ENCODE results near the gene SLC37A2. TPM values are rescaled to one million over a fixed set of nuclear protein-coding genes. Genes with fewer than 3 reads are reported as not detected.

The SLC37A2 gene
- total RNA-seq, 1 donor from 2014 or later = 0.51 TPM

DNA sequence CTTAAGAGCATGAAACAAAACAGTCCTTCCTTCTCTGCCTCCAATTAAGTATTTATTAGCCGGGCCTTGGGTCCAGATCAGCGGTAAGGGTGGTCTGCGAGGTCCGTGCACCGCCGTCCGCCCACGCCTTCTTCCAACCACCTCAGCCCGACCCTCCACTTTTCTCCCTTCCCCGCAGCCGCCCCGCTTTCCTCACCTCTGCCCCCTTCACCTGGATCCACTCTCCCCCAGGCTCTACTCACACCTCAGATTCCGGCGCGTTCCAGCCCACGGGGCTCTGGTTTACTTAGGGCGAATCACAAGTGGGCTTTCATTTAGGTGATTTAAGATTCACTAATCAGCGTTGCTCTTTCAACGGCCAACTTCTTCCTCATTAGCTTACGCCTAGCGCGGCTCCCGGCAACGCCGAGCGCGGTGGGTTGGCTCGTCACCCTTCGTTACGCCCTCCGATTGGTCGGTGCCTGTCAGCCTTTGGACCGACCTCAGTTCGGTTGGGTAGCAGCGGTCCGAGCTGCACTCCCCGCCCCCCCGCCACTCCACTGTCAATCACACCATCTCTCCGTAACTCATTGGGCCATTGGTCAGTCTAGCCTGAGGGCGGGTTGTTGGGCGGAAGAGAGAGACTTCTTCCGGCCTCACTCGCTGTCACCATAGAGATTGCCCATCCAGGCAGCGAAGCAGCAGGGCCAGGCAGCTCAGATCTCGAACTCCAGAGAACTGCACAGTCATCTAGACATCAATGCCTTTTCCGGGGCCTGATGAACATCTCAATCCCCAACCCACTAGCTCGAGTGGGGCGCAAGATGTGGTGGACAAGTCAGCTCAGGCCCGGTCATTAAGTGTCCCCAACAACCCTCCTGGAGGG lies 48.5 kb downstream of the SLC37A2 start, which contains the start of gene TMEM218:
TSS of gene TMEM218 (minus strand) at position 284 of the 865 bp plus-strand sequence. CDS start 9,385 bp downstream, outside the sequence.
- DNase-seq = peak; percentile 100

DNA sequence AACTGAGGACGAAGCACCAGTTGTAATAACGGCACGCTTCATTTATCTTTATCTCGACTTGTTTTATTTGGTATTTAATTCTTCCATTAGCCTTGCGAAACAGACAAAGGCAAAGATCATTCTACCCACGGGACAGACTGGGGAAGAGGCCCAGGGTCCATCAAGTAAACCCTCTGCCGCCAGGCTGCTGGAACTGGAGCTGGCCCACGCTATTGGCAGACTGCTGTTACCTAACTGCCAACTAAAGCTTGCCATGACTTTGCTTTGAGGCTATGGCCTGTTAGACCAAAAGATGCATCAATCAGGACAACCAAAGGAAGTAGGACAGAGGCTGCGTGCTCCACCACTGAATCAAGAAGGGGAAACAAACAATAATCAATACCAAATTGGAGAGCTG lies 49.1 kb downstream of the SLC37A2 start:
- no peak for DNase-seq

DNA sequence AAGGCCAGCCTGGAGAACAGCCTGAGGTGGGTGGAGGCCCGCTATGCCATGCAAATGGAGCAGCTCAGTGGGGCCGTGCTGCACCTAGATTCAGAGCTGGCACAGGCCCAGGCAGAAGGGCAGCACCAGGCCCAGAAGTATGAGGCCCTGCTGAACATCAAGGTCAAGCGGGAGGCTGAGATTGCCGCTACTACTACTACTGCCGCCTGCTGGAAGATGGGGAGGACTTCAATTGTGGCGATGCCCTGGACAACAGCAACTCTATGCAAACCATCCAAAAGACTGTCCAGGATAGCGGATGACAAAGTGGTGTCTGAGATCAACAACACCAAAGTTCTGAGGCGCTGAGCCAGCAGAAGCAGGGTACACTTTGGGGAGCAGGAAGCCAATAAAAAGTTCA lies 51.4 kb downstream of the SLC37A2 start:
- DNase-seq = peak; percentile 19

DNA sequence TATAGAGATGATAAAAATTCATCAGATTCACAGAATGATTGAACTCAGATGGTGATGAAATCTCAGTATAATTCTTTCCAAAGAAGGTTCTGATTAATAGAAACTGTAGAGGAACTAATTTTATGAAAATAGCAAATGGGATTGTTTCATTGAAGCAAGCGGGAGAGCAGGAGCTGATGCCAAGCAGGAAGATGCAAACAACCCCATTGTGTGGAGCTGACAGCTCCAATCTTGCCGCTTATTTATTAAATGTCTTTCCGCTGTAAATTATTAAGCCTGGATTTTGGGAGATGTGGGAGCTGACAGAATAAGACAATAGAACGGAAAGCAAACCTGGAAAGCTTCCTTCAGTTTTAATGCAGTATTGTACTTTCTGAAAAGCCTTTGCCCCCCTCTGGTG lies 54.3 kb downstream of the SLC37A2 start:
- peak; percentile 5 for DNase-seq

DNA sequence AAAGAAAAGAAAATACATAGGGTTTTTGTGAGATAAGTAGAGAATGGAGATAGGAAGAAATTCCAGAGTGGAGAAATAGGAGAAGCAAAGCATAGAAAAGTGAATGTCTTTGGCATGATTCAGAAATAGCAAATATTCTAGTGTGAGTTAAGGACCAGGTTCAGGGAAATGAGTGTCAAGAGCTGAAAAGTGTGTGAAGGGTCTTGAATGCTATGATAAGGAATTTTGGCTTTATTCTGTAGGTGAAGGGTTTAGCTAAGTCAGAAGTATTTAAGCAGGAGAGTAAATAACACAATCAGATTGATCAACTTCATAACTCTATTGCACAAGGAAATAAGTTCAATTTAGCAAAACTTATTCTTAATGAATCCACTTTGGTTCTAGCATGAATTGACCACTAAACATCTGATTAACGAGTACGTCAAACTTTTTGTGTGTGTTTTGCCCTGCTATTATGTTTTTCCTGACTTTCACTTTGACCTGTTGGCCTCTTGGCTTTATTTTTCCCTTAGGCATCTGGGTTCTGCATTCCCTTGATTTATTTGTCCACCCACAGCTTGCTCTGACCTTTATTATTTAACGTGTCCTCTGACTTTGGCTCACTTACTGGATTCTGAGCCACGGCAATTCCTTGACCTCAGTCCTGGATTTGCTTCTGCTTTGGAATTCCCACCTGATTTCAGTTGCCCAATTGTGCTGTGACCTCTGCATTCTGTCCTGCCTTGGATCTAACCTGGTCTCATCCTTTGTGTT lies 60.3 kb downstream of the SLC37A2 start:
- DNase-seq = no peak

DNA sequence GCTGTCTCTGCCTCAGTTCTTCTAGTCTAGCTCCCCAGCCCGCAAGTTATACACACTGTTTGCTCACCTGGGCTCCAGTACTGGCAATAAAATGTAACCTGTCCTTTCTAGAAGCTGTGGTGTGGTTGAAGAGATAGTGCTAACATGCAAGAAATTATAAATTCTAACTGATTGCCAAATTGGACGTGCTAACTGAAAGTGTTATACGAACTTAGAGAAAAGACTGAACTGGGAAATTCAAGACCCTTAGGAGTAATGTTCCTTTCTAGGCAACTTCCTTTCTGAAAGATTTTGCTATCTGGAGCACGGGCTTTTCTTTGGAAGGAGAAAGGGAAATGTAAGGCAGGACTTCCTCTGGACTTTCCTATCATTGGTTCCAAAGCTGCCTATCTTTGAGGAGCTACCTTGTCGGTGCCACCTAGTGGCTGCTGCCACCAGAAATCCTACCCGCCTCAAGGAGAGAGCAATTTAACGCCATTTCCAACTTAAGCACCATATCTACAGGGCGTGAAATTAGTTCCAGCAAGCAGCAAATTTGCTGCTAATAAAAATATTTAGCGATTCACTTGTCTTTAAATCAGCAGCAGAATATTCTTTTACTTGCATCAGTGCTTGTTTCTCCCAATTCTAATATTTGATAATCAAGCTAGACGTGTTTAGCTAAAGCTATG lies 61.0 kb downstream of the SLC37A2 start:
- peak; percentile 59 for DNase-seq

DNA sequence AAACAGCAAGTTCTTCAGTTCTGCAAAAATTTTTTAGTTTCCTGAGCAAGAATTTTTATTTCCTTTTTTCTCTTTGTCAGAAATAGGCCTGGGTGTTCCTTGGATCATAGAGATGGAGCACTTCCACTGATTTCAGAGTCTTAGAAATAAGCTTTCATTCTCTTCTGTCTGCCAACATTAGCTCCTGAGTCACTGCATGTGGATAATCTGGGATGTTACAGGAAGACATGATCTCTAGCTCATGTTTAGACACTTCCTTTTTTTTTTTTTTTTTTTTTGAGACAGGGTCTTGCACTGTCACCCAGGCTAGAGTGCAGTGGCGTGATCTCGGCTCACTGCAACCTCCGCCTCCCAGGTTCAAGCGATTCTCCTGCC lies 61.5 kb downstream of the SLC37A2 start:
- no peak for DNase-seq

DNA sequence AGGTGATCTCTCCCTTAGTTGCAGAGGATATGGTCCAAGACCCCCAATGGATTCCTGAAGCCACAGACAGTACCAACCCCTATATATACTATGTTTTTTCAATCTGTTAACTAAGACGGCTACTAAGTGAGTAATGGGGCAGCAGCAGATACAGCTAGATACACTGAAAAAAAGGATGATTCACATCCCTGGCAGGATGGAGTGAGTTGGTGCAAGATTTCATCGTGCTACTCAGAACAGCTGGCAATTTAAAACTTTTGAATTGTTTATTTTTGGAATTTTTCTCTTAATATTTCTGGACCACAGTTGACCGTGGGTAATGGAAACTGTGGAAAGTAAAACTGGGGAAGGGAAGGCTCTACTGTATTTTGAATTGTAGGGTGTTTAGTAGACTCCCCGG lies 65.3 kb downstream of the SLC37A2 start:
- no peak for DNase-seq

DNA sequence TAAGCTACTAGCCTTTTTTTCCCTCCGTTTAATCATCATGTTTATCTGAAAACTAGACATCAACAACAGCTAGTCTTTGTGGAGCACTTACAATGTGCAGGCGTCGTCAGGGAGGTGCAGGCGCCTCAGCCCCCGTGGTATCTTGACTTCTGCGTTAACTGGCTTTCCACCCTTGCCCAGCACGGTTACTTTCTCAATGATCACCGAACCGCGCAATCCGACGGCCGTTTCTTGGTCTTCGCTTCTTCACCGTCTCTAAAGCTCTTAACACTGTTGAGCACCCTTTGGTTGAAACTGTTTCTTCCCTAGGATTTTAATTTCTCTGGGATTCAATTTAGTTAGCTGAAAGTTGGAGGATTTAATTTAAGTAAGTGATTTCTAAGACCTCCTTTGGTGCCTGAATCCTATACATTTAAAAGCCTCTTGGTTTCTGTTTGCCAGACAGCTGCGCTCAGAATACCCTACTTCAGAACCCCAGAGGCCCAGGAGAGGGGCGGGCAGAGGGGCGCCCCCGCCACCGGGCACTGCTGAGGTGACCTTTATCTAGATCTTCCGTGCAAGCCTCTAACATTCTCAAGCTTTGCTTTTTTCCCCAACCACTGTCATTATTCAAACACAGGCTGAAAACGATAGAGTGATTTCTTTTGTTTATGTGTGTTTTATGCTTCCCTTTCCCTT lies 66.3 kb downstream of the SLC37A2 start:
- no peak for DNase-seq

DNA sequence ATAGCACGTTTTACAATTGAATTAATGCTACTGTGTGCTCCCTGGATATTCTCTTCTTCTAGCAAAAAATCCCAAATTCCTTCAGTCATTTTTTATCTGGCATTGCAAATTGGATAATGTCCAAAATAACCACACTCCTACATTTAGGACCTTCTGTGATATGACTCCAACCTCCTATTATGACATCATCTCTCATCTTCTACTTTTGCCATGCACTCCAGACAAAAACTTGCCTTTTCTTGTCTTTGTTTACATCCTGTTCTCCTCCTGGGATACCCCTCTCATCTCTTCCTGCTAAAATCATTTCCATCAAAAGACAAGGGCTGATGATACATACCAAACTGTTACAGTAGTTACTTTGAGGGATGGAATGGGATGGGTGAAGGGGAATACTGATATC lies 69.0 kb downstream of the SLC37A2 start:
- no peak for DNase-seq

DNA sequence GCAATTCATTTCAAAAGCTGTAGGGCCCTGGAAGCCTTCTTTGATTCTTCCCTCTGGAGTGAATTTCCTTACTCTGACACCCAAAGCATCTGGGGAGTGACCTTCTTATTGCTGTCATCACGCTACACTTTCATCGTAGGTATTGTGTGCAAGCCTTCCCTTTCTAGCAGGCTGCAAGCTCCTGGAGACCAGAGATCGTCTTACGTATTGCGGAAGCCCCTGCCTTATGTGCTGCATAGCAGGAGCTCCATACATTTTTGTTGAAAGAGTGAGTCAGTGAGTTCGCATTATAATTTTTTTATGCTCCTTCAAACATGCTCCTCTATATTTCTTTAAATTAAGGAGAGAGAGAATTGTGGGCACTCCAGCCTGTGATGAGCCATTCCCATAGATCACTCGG lies 69.5 kb downstream of the SLC37A2 start:
- no peak for DNase-seq

DNA sequence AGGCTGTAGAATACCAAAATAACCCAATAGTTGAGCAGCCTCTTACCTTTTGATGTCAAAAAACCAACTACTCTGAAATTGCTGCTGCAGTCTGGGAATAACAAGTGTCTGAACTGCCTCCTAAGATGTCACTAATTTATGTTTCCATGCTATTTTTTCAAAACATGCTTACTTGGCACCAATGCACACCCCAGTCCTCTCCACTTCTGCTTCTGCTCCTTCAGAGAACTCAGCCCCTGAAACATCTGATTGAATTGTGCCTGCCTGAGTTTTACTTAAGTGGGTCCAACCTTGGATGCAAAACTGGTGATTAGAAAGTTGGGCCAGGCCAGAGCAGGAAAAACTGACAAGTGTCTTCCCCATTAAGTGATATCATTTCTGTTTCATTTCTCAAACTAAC lies 72.9 kb downstream of the SLC37A2 start:
- no peak for DNase-seq

DNA sequence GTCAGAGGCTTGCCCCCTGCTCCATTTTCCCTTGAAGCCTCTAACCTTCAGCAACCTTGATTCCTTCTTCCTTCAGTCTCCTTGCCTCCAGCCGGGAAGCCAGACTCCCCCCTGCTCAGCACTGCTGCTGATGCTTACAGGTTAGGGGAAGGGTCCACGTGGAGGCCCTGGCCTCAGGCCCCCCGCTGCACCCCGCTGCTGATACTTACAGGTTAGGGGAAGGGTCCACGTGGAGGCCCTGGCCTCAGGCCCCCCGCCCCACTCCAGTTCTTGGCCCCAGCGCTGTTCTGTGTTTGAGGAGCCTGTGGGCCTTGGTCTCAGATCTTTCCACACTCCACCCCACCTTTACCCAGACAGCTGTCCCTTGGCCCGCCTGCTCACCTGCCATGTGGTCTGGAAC lies 75.9 kb downstream of the SLC37A2 start:
- no peak for DNase-seq

DNA sequence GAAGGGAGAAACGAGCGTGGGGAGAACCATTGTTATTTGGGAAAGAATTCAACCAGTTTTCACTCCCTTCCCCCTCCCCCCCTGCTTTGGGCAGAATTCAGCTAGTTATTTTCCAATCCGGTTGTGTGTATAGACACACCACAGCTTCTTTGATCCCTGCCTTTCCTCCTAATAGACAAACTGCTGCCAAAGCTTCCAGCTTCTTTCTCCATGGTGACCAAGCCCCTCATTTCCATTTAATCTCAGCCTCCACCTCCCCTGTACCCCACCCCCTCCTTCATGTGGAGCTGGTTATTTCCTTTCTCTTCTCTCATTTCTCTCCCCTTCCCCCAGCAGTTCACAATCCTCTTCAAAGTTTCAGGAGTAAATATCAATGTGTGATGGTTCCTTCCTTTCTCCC lies 76.7 kb downstream of the SLC37A2 start:
- no peak for DNase-seq

Other genes starting within 250 kb of the SLC37A2 start
- gene ROBO3, start 197.9 kb upstream of the SLC37A2 start, total RNA-seq = 8.8 and 17.2 TPM in 2 replicates
- 521 and 692 TPM in 2 replicates for gene ROBO4, start 165.4 kb upstream of the SLC37A2 start, total RNA-seq
- not detected in 2 replicates for gene HEPN1, start 144.1 kb upstream of the SLC37A2 start, total RNA-seq
- under 0.01 TPM in 1 of 2 replicates, not detected in the other for gene HEPACAM, start 127.3 kb upstream of the SLC37A2 start, total RNA-seq
- 1.5 and 2.9 TPM in 2 replicates for gene CCDC15, start 109.1 kb upstream of the SLC37A2 start, total RNA-seq
- gene TMEM218, start 48.3 kb downstream of the SLC37A2 start, total RNA-seq = 23.1 and 24.2 TPM in 2 replicates
- not detected in 2 replicates for gene PKNOX2, start 101.4 kb downstream of the SLC37A2 start, total RNA-seq

Measured in dermis blood vessel endothelial cell (primary cell).